Astrocyte of the cerebellum (primary cell): Measurements from ENCODE around the gene PDE4C.
A peak's percentile ranks its signal among the peaks of the same experiment; 100 is the strongest.

Experiments
- DNase-seq: peaks from one replicate; pipeline ENCODE4 v3.0.0-alpha.2; 2011; ENCODE audit warnings: low read depth
- H3K4me3 ChIP-seq: 2 replicates; pipeline ENCODE4 v1.5.1; 2011; ENCODE audit warnings: mild to moderate bottlenecking, low read depth, low read length, moderate library complexity
- CTCF ChIP-seq: IDR thresholded peaks from 2 replicates; pipeline ENCODE4 v1.5.1; 2012; ENCODE audit warnings: low read length, low read depth, moderate library complexity, mild to moderate bottlenecking; ENCODE audit errors: missing control alignments
- in situ Hi-C: cut with HindIII; loops from 2 replicates; pipeline ENCODE4 v1.10.0; 2017; ENCODE audit warnings: low sequenced_read_pairs

The PDE4C gene

GRCh38 chr19:18192673-18193387 is 33.4 kb downstream of the PDE4C start, which contains the start of gene MPV17L2:
Gene MPV17L2, plus strand, starts transcription at chr19:18193218. Its CDS starts 64 bp downstream, at chr19:18193282.
- peak; percentile 100 for DNase-seq
- in situ Hi-C loops = no loop called here
- H3K4me3 ChIP-seq = peak within 1 kb of the TSS; percentile 78
- TF ChIP-seq CTCF = no peak

- in situ Hi-C loops = no loop called here
- DNase-seq = no peak
- TF ChIP-seq CTCF = no peak
- H3K4me3 ChIP-seq = peak overlapping the region; percentile 78
Observed at GRCh38 chr19:18191640-18192062, 34.6 kb downstream of the PDE4C start.

- TF ChIP-seq CTCF = no peak
- in situ Hi-C loops = no loop called here
- no peak overlapping the region for H3K4me3 ChIP-seq
- DNase-seq = no peak
Observed at GRCh38 chr19:18190278-18190677, 36.0 kb downstream of the PDE4C start.

GRCh38 chr19:18185538-18185937 is 40.7 kb downstream of the PDE4C start:
- no peak overlapping the region for H3K4me3 ChIP-seq
- DNase-seq = no peak
- in situ Hi-C loops = loop anchor here (10.0 kb wide), 1 partner anchor 81 kb away; no protein-coding TSS in a partner anchor
- TF ChIP-seq CTCF = no peak

GRCh38 chr19:18183529-18183928 is 42.7 kb downstream of the PDE4C start:
- in situ Hi-C loops = loop anchor here (5.0 to 10.0 kb wide), 2 partner anchors 79 kb away; no protein-coding TSS in a partner anchor
- no peak for DNase-seq
- no peak overlapping the region for H3K4me3 ChIP-seq
- no peak for TF ChIP-seq CTCF

GRCh38 chr19:18179957-18180356 is 46.3 kb downstream of the PDE4C start:
- no peak for TF ChIP-seq CTCF
- DNase-seq = no peak
- in situ Hi-C loops = loop anchor here (5.0 to 10.0 kb wide), 2 partner anchors 75 to 82 kb away; no protein-coding TSS in a partner anchor
- no peak overlapping the region for H3K4me3 ChIP-seq
